GM12892 (cell line): ENCODE results near the gene GBP6.
"Not testable (repeated sequence)": the region's sequence is repeated elsewhere in the genome, so short reads cannot be mapped to it uniquely, and the experiment has no call there.

Source experiments
- POLR2A ChIP-seq: IDR thresholded peaks from 2 replicates; pipeline ENCODE4 v1.6.1; 2011; ENCODE audit warnings: low read depth, low read length, control low read depth
- TAF1 ChIP-seq: IDR thresholded peaks from 2 replicates; pipeline ENCODE4 v1.6.1; 2011; ENCODE audit warnings: low read depth, mild to moderate bottlenecking, control low read depth, low read length, borderline replicate concordance

- TF ChIP-seq POLR2A, TAF1: not testable (repeated sequence)
Measured at GRCh38 chr1:89434058-89434780, 70.4 kb downstream of the GBP6 start.
